WTC11 (cell line): ENCODE measurements around the gene DPH1. TPM values are rescaled to one million over a fixed set of nuclear protein-coding genes. Genes with fewer than 3 reads are reported as not detected.

Experiments used
- ATAC-seq: fragments of 200-7000 bp; cut with Tn5 transposase; 2 replicates; pipeline ENCODE4 v1.10.0; 2021; ENCODE audit warnings: mild to moderate bottlenecking, moderate library complexity
- CTCF ChIA-PET: fragments of 300-600 bp; sonication (Branson Sonifier 250); formaldehyde crosslinking; loops from one replicate; lab custom pipeline; 2021; ENCODE audit warnings: antibody characterized with exemption; lab: Charles Lee
- POLR2A ChIA-PET: fragments of 350-600 bp; sonication (Branson Sonifier 250); formaldehyde crosslinking; loops from one replicate; lab custom pipeline; 2021; ENCODE audit warnings: antibody characterized with exemption; lab: Charles Lee
- DNase-seq: peaks from one replicate; pipeline ENCODE4 v3.0.0; 2021; ENCODE audit warnings: low spot score
- H3K27ac Mint-ChIP-seq: 2 replicates; pipeline ENCODE4 v1.8.0; 2021; ENCODE audit warnings: mixed read lengths
- H3K27me3 Mint-ChIP-seq: 2 replicates; pipeline ENCODE4 v1.8.0; 2021; ENCODE audit warnings: low read depth, mild to moderate bottlenecking, moderate library complexity, mixed read lengths
- H3K36me3 Mint-ChIP-seq: 2 replicates; pipeline ENCODE4 v1.8.0; 2021; ENCODE audit warnings: mixed read lengths
- H3K4me1 Mint-ChIP-seq: 2 replicates; pipeline ENCODE4 v1.8.0; 2022; ENCODE audit warnings: mixed read lengths
- H3K4me3 Mint-ChIP-seq: 2 replicates; pipeline ENCODE4 v1.8.0; 2021; ENCODE audit warnings: mild to moderate bottlenecking, moderate library complexity, mixed read lengths
- H3K9me3 Mint-ChIP-seq: 2 replicates; pipeline ENCODE4 v1.8.0; 2021; ENCODE audit warnings: mixed read lengths
- AFF4 ChIP-seq: sonication (generic); formaldehyde crosslinking; IDR thresholded peaks from 2 replicates; pipeline ENCODE4 v1.8.1; 2023; ENCODE audit warnings: mild to moderate bottlenecking, missing genetic modification reagents, borderline replicate concordance
- ATF6 ChIP-seq: sonication (generic); formaldehyde crosslinking; IDR thresholded peaks from 2 replicates; pipeline ENCODE4 v1.8.1; 2023; ENCODE audit warnings: mild to moderate bottlenecking, missing genetic modification reagents
- E2F4 ChIP-seq: sonication (generic); formaldehyde crosslinking; IDR thresholded peaks from 2 replicates; pipeline ENCODE4 v1.8.1; 2022; ENCODE audit warnings: low read depth, mild to moderate bottlenecking, moderate library complexity, missing genetic modification reagents, borderline replicate concordance
- ERG ChIP-seq: fragments of 250-450 bp; sonication (Bioruptor Pico); IDR thresholded peaks from 2 replicates; pipeline ENCODE4 v1.8.0; 2021; ENCODE audit warnings: mild to moderate bottlenecking
- ESRRA ChIP-seq: sonication (generic); formaldehyde crosslinking; IDR thresholded peaks from 2 replicates; pipeline ENCODE4 v1.8.1; 2022; ENCODE audit warnings: mild to moderate bottlenecking, missing genetic modification reagents, borderline replicate concordance
- IRF1 ChIP-seq: sonication (generic); formaldehyde crosslinking; IDR thresholded peaks from 2 replicates; pipeline ENCODE4 v1.8.0; 2023; ENCODE audit warnings: missing genetic modification reagents
- JAZF1 ChIP-seq: fragments of 250-450 bp; sonication (Bioruptor Pico); IDR thresholded peaks from 2 replicates; pipeline ENCODE4 v1.9.0; 2021; ENCODE audit warnings: moderate library complexity, mild to moderate bottlenecking, inconsistent platforms
- NR1H2 ChIP-seq: sonication (generic); formaldehyde crosslinking; IDR thresholded peaks from 2 replicates; pipeline ENCODE4 v1.9.0; 2021; ENCODE audit warnings: mild to moderate bottlenecking, moderate library complexity, missing genetic modification reagents
- NR3C1 ChIP-seq: sonication (generic); formaldehyde crosslinking; conservative IDR thresholded peaks from 2 replicates; pipeline ENCODE4 v1.8.1; 2023; ENCODE audit warnings: low read depth, mild to moderate bottlenecking, missing genetic modification reagents
- PREB ChIP-seq: sonication (generic); formaldehyde crosslinking; IDR thresholded peaks from 2 replicates; pipeline ENCODE4 v1.8.1; 2022; ENCODE audit warnings: mild to moderate bottlenecking, missing genetic modification reagents, moderate library complexity, borderline replicate concordance
- RORB ChIP-seq: fragments of 250-450 bp; sonication (Bioruptor Pico); IDR thresholded peaks from 2 replicates; pipeline ENCODE4 v1.9.0; 2021; ENCODE audit warnings: mild to moderate bottlenecking
- SOX15 ChIP-seq: fragments of 250-450 bp; sonication (Bioruptor Pico); IDR thresholded peaks from 2 replicates; pipeline ENCODE4 v1.9.0; 2021; ENCODE audit warnings: mild to moderate bottlenecking
- ZBTB21 ChIP-seq: sonication (generic); formaldehyde crosslinking; IDR thresholded peaks from 2 replicates; pipeline ENCODE4 v1.8.1; 2023; ENCODE audit warnings: mild to moderate bottlenecking, missing genetic modification reagents, borderline replicate concordance
- ZNF219 ChIP-seq: sonication (generic); formaldehyde crosslinking; IDR thresholded peaks from 2 replicates; pipeline ENCODE4 v1.8.0; 2023; ENCODE audit warnings: missing genetic modification reagents, mild to moderate bottlenecking, borderline replicate concordance
- ZNF532 ChIP-seq: fragments of 250-450 bp; sonication (Bioruptor Pico); IDR thresholded peaks from 2 replicates; pipeline ENCODE4 v1.9.0; 2021; ENCODE audit warnings: mild to moderate bottlenecking, borderline replicate concordance
- total RNA-seq: library from RNA; stranded (reverse); gene quantifications from 3 replicates; pipeline ENCODE4 v1.2.3, GENCODE V29; 2021

DPH1 gene
- total RNA-seq, 1 experiment from 2014 or later = 43.2 TPM

GRCh38 chr17:2083613-2084035, 53.7 kb downstream of the DPH1 start (continued):
- TF ChIP-seq PREB (CRISPR knock-in tag) (no peak), ESRRA (no peak), SOX15 (CRISPR knock-in tag) (no peak), RORB (CRISPR knock-in tag) (no peak), ZNF532 (CRISPR knock-in tag) (no peak)
- TF ChIP-seq, all 79 proteins: peak for 0

GRCh38 chr17:2084036-2084765, 54.2 kb downstream of the DPH1 start:
- Mint-ChIP-seq H3K36me3 (peaks cover 4% of the 10 kb centered on the region; the same call in 1 of the 2 replicates), H3K9me3 (no peaks in the 10 kb centered on the region), H3K27me3 (no peaks in the 10 kb centered on the region), H3K4me3 (no peak overlapping the region), H3K27ac (peak overlapping the region; percentile 76), H3K4me1 (peaks cover 7% of the 10 kb centered on the region)
- POLR2A ChIA-PET = no interaction called here
- no peak for ATAC-seq
- CTCF ChIA-PET = interaction anchor here (0.5 to 2.4 kb wide), 5 partner anchors 11 to 160 kb away, joined by 3 to 6 read pairs (median 4); no protein-coding TSS in a partner anchor
- no peak for DNase-seq
- TF ChIP-seq E2F4 (CRISPR knock-in tag) (no peak), ZBTB21 (no peak), NR1H2 (no peak), ATF6 (CRISPR knock-in tag) (no peak), ERG (CRISPR knock-in tag) (no peak), JAZF1 (CRISPR knock-in tag) (no peak), ZNF219 (CRISPR knock-in tag) (no peak), NR3C1 (no peak), AFF4 (CRISPR knock-in tag) (no peak), IRF1 (CRISPR knock-in tag) (no peak)
